ENCODE data around the gene KRTAP3-1. TPM values are rescaled to one million over a fixed set of nuclear protein-coding genes. Genes with fewer than 3 reads are reported as not detected.

The KRTAP3-1 gene
- total RNA-seq, 1 experiment from 2014 or later: not detected

DNA sequence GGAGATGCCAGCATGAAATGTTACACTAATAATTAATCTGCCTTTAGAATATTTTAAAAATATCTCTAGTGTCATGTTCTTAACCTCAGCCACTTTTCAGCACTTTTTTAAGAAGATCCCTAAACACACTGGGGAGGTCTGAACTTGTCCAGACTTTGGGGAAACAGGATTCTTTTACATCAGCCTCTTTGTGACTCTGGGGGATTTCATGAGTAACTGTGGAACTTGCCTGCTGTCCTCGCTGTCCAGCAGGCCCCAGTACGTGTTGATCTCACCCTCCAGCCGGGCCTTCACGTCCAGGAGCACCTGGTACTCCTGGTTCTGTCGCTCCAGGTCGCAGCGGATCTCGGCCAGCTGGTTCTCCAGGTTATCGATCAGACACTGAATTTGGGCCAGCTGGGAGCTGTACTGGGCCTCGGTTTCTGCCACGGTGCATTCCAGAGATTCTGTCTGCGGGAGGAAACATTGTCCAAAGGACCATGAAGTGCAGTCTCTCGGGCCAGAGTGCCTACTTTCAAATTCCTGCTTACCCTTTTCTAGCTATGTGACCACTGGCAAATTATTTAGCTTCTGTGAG, 30.3 kb downstream of the KRTAP3-1 start:
- no peak for DNase-seq (ENCODE audit: low read depth)

- no peak for DNase-seq (ENCODE audit: low read depth)
These were observed 33.4 kb downstream of the KRTAP3-1 start for GRCh38 chr17:40975516-40975915.

GRCh38 chr17:40974366-40974765, 34.6 kb downstream of the KRTAP3-1 start:
- no peak for DNase-seq (ENCODE audit: low read depth)

- no peak for DNase-seq (ENCODE audit: low read depth)
These were observed 41.3 kb downstream of the KRTAP3-1 start for GRCh38 chr17:40967582-40967981.

GRCh38 chr17:40966848-40967247, 42.1 kb downstream of the KRTAP3-1 start, which contains the start of gene KRT39:
Gene KRT39 (minus strand): TSS chr17:40966948. CDS start chr17:40966856, 92 bp downstream.
- no peak for DNase-seq (ENCODE audit: low read depth)

GRCh38 chr17:40963838-40964237, 45.1 kb downstream of the KRTAP3-1 start:
- DNase-seq (ENCODE audit: low read depth): peak; percentile 38

GRCh38 chr17:40962059-40962561, 46.8 kb downstream of the KRTAP3-1 start:
- no peak for DNase-seq (ENCODE audit: low read depth)

- no peak for DNase-seq (ENCODE audit: low read depth)
These were observed 47.3 kb downstream of the KRTAP3-1 start for GRCh38 chr17:40961591-40961990.

- no peak for DNase-seq (ENCODE audit: low read depth)
These were observed 48.8 kb downstream of the KRTAP3-1 start for GRCh38 chr17:40960144-40960543.

Other genes starting within 250 kb of the KRTAP3-1 start
- not detected in 2 replicates for gene KRT26, start 236.9 kb downstream of the KRTAP3-1 start, total RNA-seq (2014; rRNA removed; shearing (Covaris generic))
- gene KRT27, start 226.6 kb downstream of the KRTAP3-1 start, total RNA-seq (2014; rRNA removed; shearing (Covaris generic)): not detected in 2 replicates
- not detected in 2 replicates for gene KRT28, start 209.2 kb downstream of the KRTAP3-1 start, total RNA-seq (2014; rRNA removed; shearing (Covaris generic))
- 54.7 and 56.8 TPM in 2 replicates for gene KRT10, start 186.5 kb downstream of the KRTAP3-1 start, total RNA-seq (2014; rRNA removed; shearing (Covaris generic))
- not detected in 2 replicates for gene KRT12, start 141.9 kb downstream of the KRTAP3-1 start, total RNA-seq (2014; rRNA removed; shearing (Covaris generic))
- not detected in 2 replicates for gene KRT20, start 123.9 kb downstream of the KRTAP3-1 start, total RNA-seq (2014; rRNA removed; shearing (Covaris generic))
- not detected in 2 replicates for gene KRT23, start 71.5 kb downstream of the KRTAP3-1 start, total RNA-seq (2014; rRNA removed; shearing (Covaris generic))
- not detected in 2 replicates for gene KRT39, start 42.2 kb downstream of the KRTAP3-1 start, total RNA-seq (2014; rRNA removed; shearing (Covaris generic))
- not detected in 2 replicates for gene KRT40, start 24.8 kb downstream of the KRTAP3-1 start, total RNA-seq (2014; rRNA removed; shearing (Covaris generic))
- not detected in 2 replicates for gene KRTAP3-3, start 15.0 kb downstream of the KRTAP3-1 start, total RNA-seq (2014; rRNA removed; shearing (Covaris generic))
- not detected in 2 replicates for gene KRTAP3-2, start 9.2 kb downstream of the KRTAP3-1 start, total RNA-seq (2014; rRNA removed; shearing (Covaris generic))
- gene KRTAP1-5, start 18.1 kb upstream of the KRTAP3-1 start, total RNA-seq (2014; rRNA removed; shearing (Covaris generic)): not detected in 2 replicates
- not detected in 2 replicates for gene KRTAP1-4, start 21.1 kb upstream of the KRTAP3-1 start, total RNA-seq (2014; rRNA removed; shearing (Covaris generic))
- gene KRTAP1-3, start 25.7 kb upstream of the KRTAP3-1 start, total RNA-seq (2014; rRNA removed; shearing (Covaris generic)): not detected in 2 replicates
- gene KRTAP1-1, start 32.3 kb upstream of the KRTAP3-1 start, total RNA-seq (2014; rRNA removed; shearing (Covaris generic)): 1.5 TPM in 1 of 2 replicates, not detected in the other
- gene KRTAP2-1, start 38.2 kb upstream of the KRTAP3-1 start, total RNA-seq (2014; rRNA removed; shearing (Covaris generic)): not detected in 2 replicates
- gene KRTAP2-2, start 46.1 kb upstream of the KRTAP3-1 start, total RNA-seq (2014; rRNA removed; shearing (Covaris generic)): not detected in 2 replicates
- gene KRTAP2-3, start 51.0 kb upstream of the KRTAP3-1 start, total RNA-seq (2014; rRNA removed; shearing (Covaris generic)): not detected in 2 replicates
- gene KRTAP2-4, start 56.8 kb upstream of the KRTAP3-1 start, total RNA-seq (2014; rRNA removed; shearing (Covaris generic)): not detected in 2 replicates
- gene KRTAP4-7, start 75.0 kb upstream of the KRTAP3-1 start, total RNA-seq (2014; rRNA removed; shearing (Covaris generic)): not detected in 2 replicates
- gene KRTAP4-8, start 89.0 kb upstream of the KRTAP3-1 start, total RNA-seq (2014; rRNA removed; shearing (Covaris generic)): not detected in 2 replicates
- not detected in 2 replicates for gene KRTAP4-16, start 93.1 kb upstream of the KRTAP3-1 start, total RNA-seq (2014; rRNA removed; shearing (Covaris generic))
- not detected in 2 replicates for gene KRTAP4-9, start 96.3 kb upstream of the KRTAP3-1 start, total RNA-seq (2014; rRNA removed; shearing (Covaris generic))
- gene KRTAP4-11, start 109.2 kb upstream of the KRTAP3-1 start, total RNA-seq (2014; rRNA removed; shearing (Covaris generic)): not detected in 2 replicates
- gene KRTAP4-12, start 115.1 kb upstream of the KRTAP3-1 start, total RNA-seq (2014; rRNA removed; shearing (Covaris generic)): not detected in 2 replicates
- gene KRTAP4-6, start 131.4 kb upstream of the KRTAP3-1 start, total RNA-seq (2014; rRNA removed; shearing (Covaris generic)): not detected in 2 replicates
- gene KRTAP4-5, start 140.7 kb upstream of the KRTAP3-1 start, total RNA-seq (2014; rRNA removed; shearing (Covaris generic)): not detected in 2 replicates
- not detected in 2 replicates for gene KRTAP4-4, start 151.6 kb upstream of the KRTAP3-1 start, total RNA-seq (2014; rRNA removed; shearing (Covaris generic))
- not detected in 2 replicates for gene KRTAP4-3, start 159.1 kb upstream of the KRTAP3-1 start, total RNA-seq (2014; rRNA removed; shearing (Covaris generic))
- gene KRTAP4-2, start 169.1 kb upstream of the KRTAP3-1 start, total RNA-seq (2014; rRNA removed; shearing (Covaris generic)): not detected in 2 replicates
- gene KRTAP4-1, start 175.8 kb upstream of the KRTAP3-1 start, total RNA-seq (2014; rRNA removed; shearing (Covaris generic)): not detected in 2 replicates
- gene KRTAP9-1, start 180.8 kb upstream of the KRTAP3-1 start, total RNA-seq (2014; rRNA removed; shearing (Covaris generic)): not detected in 2 replicates
- gene KRTAP9-2, start 217.5 kb upstream of the KRTAP3-1 start, total RNA-seq (2014; rRNA removed; shearing (Covaris generic)): not detected in 2 replicates
- not detected in 2 replicates for gene KRTAP9-3, start 223.3 kb upstream of the KRTAP3-1 start, total RNA-seq (2014; rRNA removed; shearing (Covaris generic))
- not detected in 2 replicates for gene KRTAP9-8, start 228.9 kb upstream of the KRTAP3-1 start, total RNA-seq (2014; rRNA removed; shearing (Covaris generic))
- gene KRTAP9-4, start 240.6 kb upstream of the KRTAP3-1 start, total RNA-seq (2014; rRNA removed; shearing (Covaris generic)): not detected in 2 replicates
- gene KRTAP9-9, start 246.3 kb upstream of the KRTAP3-1 start, total RNA-seq (2014; rRNA removed; shearing (Covaris generic)): not detected in 2 replicates